GM19463 (cell line): Measurements from ENCODE around the gene C16orf54.
"Not testable (repeated sequence)": the region's sequence is repeated elsewhere in the genome, so short reads cannot be mapped to it uniquely, and the experiment has no call there.

ENCODE experiments used
- ATAC-seq: cut with Tn5 transposase; IDR thresholded peaks from one replicate; pipeline ENCODE4 v1.9.1; 2021; ENCODE audit warnings: mild to moderate bottlenecking, moderate library complexity; ENCODE audit not compliant: unreplicated experiment

The C16orf54 gene

GRCh38 chr16:29710227-29711219 lies 35.3 kb downstream of the C16orf54 start:
- no peak for ATAC-seq

GRCh38 chr16:29709657-29710056 lies 36.1 kb downstream of the C16orf54 start:
- not testable (repeated sequence) for ATAC-seq

- no peak for ATAC-seq
Observed at GRCh38 chr16:29708917-29709600, 36.7 kb downstream of the C16orf54 start.

GRCh38 chr16:29707160-29707559 lies 38.6 kb downstream of the C16orf54 start:
- not testable (repeated sequence) for ATAC-seq

GRCh38 chr16:29705030-29705429 lies 40.8 kb downstream of the C16orf54 start:
- ATAC-seq, result no peak

- ATAC-seq, result peak; percentile 35
Observed at GRCh38 chr16:29702269-29702668, 43.5 kb downstream of the C16orf54 start.

- no peak for ATAC-seq
Observed at GRCh38 chr16:29701214-29701555, 44.6 kb downstream of the C16orf54 start.

- ATAC-seq, result no peak
Observed at GRCh38 chr16:29700253-29700987, 45.4 kb downstream of the C16orf54 start.

- no peak for ATAC-seq
Observed at GRCh38 chr16:29699324-29700219, 46.2 kb downstream of the C16orf54 start.

- ATAC-seq, result no peak
Observed at GRCh38 chr16:29698484-29699323, 47.1 kb downstream of the C16orf54 start.

GRCh38 chr16:29698042-29698441 lies 47.7 kb downstream of the C16orf54 start:
- ATAC-seq, result no peak

- ATAC-seq, result no peak
Observed at GRCh38 chr16:29697391-29697790, 48.4 kb downstream of the C16orf54 start.

GRCh38 chr16:29696881-29697331 lies 48.9 kb downstream of the C16orf54 start:
- ATAC-seq, result no peak

GRCh38 chr16:29695675-29696074 lies 50.1 kb downstream of the C16orf54 start:
- ATAC-seq, result not testable (repeated sequence)

GRCh38 chr16:29694384-29695195 lies 51.2 kb downstream of the C16orf54 start:
- no peak for ATAC-seq

- not testable (repeated sequence) for ATAC-seq
Observed at GRCh38 chr16:29692606-29693005, 53.2 kb downstream of the C16orf54 start.
